ENCODE results near the gene MROH7.

- TF ChIP-seq CTCF (IDR thresholded peaks at IDR 0.05; ENCODE audit: poor library complexity, severe bottlenecking) (no peak), RAD21 (conservative IDR thresholded peaks at IDR 0.05) (no peak), SMC3 (conservative IDR thresholded peaks at IDR 0.05; ENCODE audit: poor library complexity) (no peak)
Observed at GRCh38 chr1:54679706-54680105, 38.1 kb downstream of the MROH7 start.

Data from neural cell (in vitro differentiated cells).